K562 (cell line): ENCODE results near the gene HAUS5. TPM values are rescaled to one million over a fixed set of nuclear protein-coding genes. Genes with fewer than 3 reads are reported as not detected.
"Not testable (repeated sequence)": the region's sequence is repeated elsewhere in the genome, so short reads cannot be mapped to it uniquely, and the experiment has no call there.

Source experiments
- ATAC-seq: fragments of 200-7000 bp; cut with Tn5 transposase; 3 replicates; pipeline ENCODE4 v1.9.1; 2020; ENCODE audit warnings: moderate library complexity
- BruUV-seq: library from RNA; stranded (reverse); fragments of 400-500 nt; replicated peaks from 2 replicates; lab custom pipeline; 2021; lab: Mats Ljungman, UMichigan
- CTCF ChIA-PET: fragments of 300-600 bp; formaldehyde crosslinking; extraction: SDS; loops from one replicate; lab custom pipeline; 2021; ENCODE audit warnings: low intra/inter-chr PET ratio; lab: Yijun Ruan, JAX
- POLR2A ChIA-PET: fragments of 300-600, 350-650 bp; sonication (Branson Sonifier 250); formaldehyde crosslinking; extraction: SDS; loops from one replicate; lab custom pipeline; 2021; ENCODE audit warnings: antibody characterized with exemption, inconsistent platforms; lab: Yijun Ruan, JAX
- DNase-seq, 4 experiments: peaks; one replicate each; pipeline versions ENCODE4 v3.0.0 to v3.0.0-alpha.2; 2011 to 2018; ENCODE audit warnings: low spot score in 3 of 4, mixed read lengths in 3 of 4; ENCODE audit errors: extremely low read depth in 1 of 4
- FAIRE-seq: peaks from 2 replicates; lab custom pipeline; 2011; peaks lifted over from hg19 to GRCh38; lab: Jason Lieb, UNC
- H2AFZ ChIP-seq: 2 replicates; pipeline ENCODE4 v1.6.0; 2011; ENCODE audit warnings: low read depth, low read length, control low read depth, inconsistent platforms
- H3K27ac ChIP-seq: fragments of 200-600 bp; 3 replicates; pipeline ENCODE4 v1.8.0; 2011; ENCODE audit warnings: low read depth, mild to moderate bottlenecking, control low read depth, inconsistent platforms, low read length, moderate library complexity, mixed read lengths; ENCODE audit errors: extremely low read depth
- H3K27me3 ChIP-seq, 2 experiments: fragments of 300-600 bp in 1 of 2; 2 replicates in 1 of 2; 3 replicates in 1 of 2; pipeline versions ENCODE4 v1.6.0 to v1.8.0; 2011; ENCODE audit warnings: inconsistent platforms in 2 of 2, low read length in 2 of 2, mild to moderate bottlenecking in 1 of 2, mixed read lengths in 1 of 2, moderate library complexity in 1 of 2; ENCODE audit not compliant: control insufficient read depth in 2 of 2, insufficient read depth in 2 of 2
- H3K36me3 ChIP-seq: fragments of 300-600 bp; 3 replicates; pipeline ENCODE4 v1.8.0; 2011; ENCODE audit warnings: mild to moderate bottlenecking, low read length, inconsistent platforms; ENCODE audit not compliant: control insufficient read depth, insufficient read depth
- H3K4me1 ChIP-seq, 2 experiments: fragments of 200-600 bp in 1 of 2; replicated peaks in 1 of 2; 2 replicates in 1 of 2; 3 replicates in 1 of 2; pipeline versions ENCODE4 v1.5.1 to v1.8.0; 2011; ENCODE audit warnings: inconsistent platforms in 2 of 2, low read length in 2 of 2, mild to moderate bottlenecking in 1 of 2, mixed read lengths in 1 of 2, moderate library complexity in 1 of 2; ENCODE audit not compliant: control insufficient read depth in 2 of 2, insufficient read depth in 2 of 2
- H3K4me2 ChIP-seq: 2 replicates; pipeline ENCODE4 v1.6.1; 2011; ENCODE audit warnings: low read length, control low read depth, inconsistent platforms, mixed read lengths; ENCODE audit not compliant: insufficient read depth
- H3K4me3 ChIP-seq: fragments of 200-600 bp; sonication (generic), shearing (Covaris generic); 2 replicates; pipeline ENCODE4 v1.5.1; 2016; ENCODE audit warnings: control low read depth, inconsistent platforms
- H3K79me2 ChIP-seq: fragments of 200-600 bp; 3 replicates; pipeline ENCODE4 v1.8.0; 2011; ENCODE audit warnings: low read length, inconsistent platforms; ENCODE audit not compliant: control insufficient read depth, insufficient read depth
- H3K9ac ChIP-seq, 2 experiments: 2 replicates each; pipeline versions ENCODE4 v1.6.0 to v1.6.1; 2011; ENCODE audit warnings: low read depth in 2 of 2, low read length in 2 of 2, control low read depth in 1 of 2, inconsistent platforms in 1 of 2, mild to moderate bottlenecking in 1 of 2, mixed read lengths in 1 of 2; ENCODE audit not compliant: insufficient read depth in 1 of 2
- H3K9me1 ChIP-seq: one replicate; pipeline ENCODE4 v1.6.0; 2011; ENCODE audit warnings: inconsistent platforms, mild to moderate bottlenecking, low read length, moderate library complexity; ENCODE audit not compliant: control insufficient read depth, insufficient read depth
- H3K9me3 ChIP-seq: replicated peaks from 2 replicates; pipeline ENCODE4 v1.5.1; 2011; ENCODE audit warnings: low read depth, low read length, inconsistent platforms; ENCODE audit not compliant: control insufficient read depth, insufficient read depth
- H4K20me1 ChIP-seq: replicated peaks from 2 replicates; pipeline ENCODE4 v1.6.1; 2011; ENCODE audit warnings: low read length, inconsistent platforms, mixed read lengths; ENCODE audit not compliant: control insufficient read depth, insufficient read depth
- CUX1 ChIP-seq: fragments of 200-800 bp; sonication (Bioruptor generic); IDR thresholded peaks from 2 replicates; pipeline ENCODE4 v1.6.1; 2016; ENCODE audit warnings: missing genetic modification characterization, missing compliant biosample characterization
- ZNF121 ChIP-seq: sonication (generic); formaldehyde crosslinking; conservative IDR thresholded peaks from 2 replicates; pipeline ENCODE4 v1.8.0; 2022; ENCODE audit warnings: missing genetic modification reagents
- WGBS: fragments of 100-300 bp; shearing (Covaris generic); methylation state at CpG from one replicate; pipeline ENCODE4 v1.1.6; 2016; ENCODE audit warnings: low coverage, mixed read lengths; ENCODE audit not compliant: insufficient coverage; ENCODE audit errors: missing lambda C conversion rate; 5-methylcytosine and 5-hydroxymethylcytosine counted together
- in situ Hi-C: fragments of 300-500 bp; cut with MboI; formaldehyde crosslinking; loops from 4 replicates; pipeline ENCODE4 v1.15.0; 2018; ENCODE audit warnings: inconsistent platforms, mixed read lengths
- intact Hi-C: fragments of 100-400 bp; cut with micrococcal nuclease; formaldehyde crosslinking; loops from 2 replicates; pipeline ENCODE4 v1.14.2; 2022
- polyA plus RNA-seq, 8 experiments: library from polyadenylated mRNA; depleted of rRNA in 4 of 8; stranded (reverse) in 5 of 8; unstranded in 3 of 8; fragments of >200 nt; fragmentation: Nextera tagmentation in 2 of 8; fragmentation: Illumina TruSeq in 1 of 8; extraction: Ambion mirVana in 2 of 8; extraction: Trizol in 1 of 8; gene quantifications; 2 replicates each; pipeline versions ENCODE4 v1.2.1 to v1.2.3, GENCODE V29; 2011 to 2014; ENCODE audit warnings: inconsistent platforms in 1 of 8, missing spikeins in 1 of 8
- total RNA-seq, 7 experiments: library from RNA; depleted of rRNA in 6 of 7; stranded (reverse); fragments of >200 nt in 6 of 7; fragmentation: Illumina TruSeq in 2 of 7; extraction: Trizol in 2 of 7; gene quantifications; 2 replicates each; pipeline versions ENCODE4 v1.2.1 to v1.2.3, GENCODE V29; 2011 to 2021; ENCODE audit warnings: low replicate concordance in 1 of 7
- TF ChIP-seq, protein P1 (sequence below): IDR thresholded peaks from 2 replicates; pipeline ENCODE4 v1.6.1; 2016; ENCODE audit warnings: missing genetic modification characterization, missing compliant biosample characterization

HAUS5 gene
- total and polyA plus RNA-seq, 9 of the 15 experiments (the other 6 are each of a cell fraction or from before 2014, with no cell fraction given) = 3.5 to 41.3 (median 14.2) TPM

DNA sequence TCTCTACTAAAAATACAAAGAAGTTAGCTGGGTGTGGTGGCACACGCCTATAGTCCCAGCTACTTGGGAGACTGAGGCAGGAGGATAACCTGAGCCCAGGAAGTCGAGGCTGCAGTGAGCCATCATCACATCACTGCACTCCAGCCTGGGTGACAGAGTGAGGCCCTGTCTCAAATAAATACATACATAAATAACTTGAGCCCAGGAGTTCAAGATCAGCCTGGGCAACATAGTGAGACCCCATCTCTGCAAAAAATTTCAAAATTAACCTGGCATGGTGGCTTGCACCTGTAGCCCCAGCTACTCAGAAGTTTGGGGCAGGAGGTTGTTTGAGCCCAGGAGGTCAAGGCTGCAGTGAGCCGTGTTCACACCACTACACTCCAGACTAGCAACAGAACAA, 17.5 kb upstream of the HAUS5 start:
- H3K4me3 ChIP-seq, CTCF ChIA-PET, POLR2A ChIA-PET, FAIRE-seq, H3K4me2 ChIP-seq, H3K9me1 ChIP-seq, H3K27ac ChIP-seq, H3K9me3 ChIP-seq, H3K79me2 ChIP-seq, BruUV-seq, H3K4me1 ChIP-seq, H4K20me1 ChIP-seq, intact Hi-C loops, DNase-seq, H3K36me3 ChIP-seq, H3K9ac ChIP-seq, H3K27me3 ChIP-seq, H2AFZ ChIP-seq, in situ Hi-C loops, ATAC-seq: not testable (repeated sequence)
- 0 out of 2 replicates have a peak, but pooled peaks have one; percentile 22 for TF ChIP-seq ZNF121
- 8% methylated on average over 3 of the region's 3 CpGs for WGBS

- peaks cover 7 to 11% of the 10 kb centered on the region in 2 experiments; a peak in 4 of 5 replicates for H3K27me3 ChIP-seq
- BruUV-seq = no TSS peak
- in situ Hi-C loops (no loop called here), intact Hi-C loops (no loop called here)
- FAIRE-seq = no peak
- WGBS = no CpG with 5 or more reads among the region's 1 CpG
- no peaks in the 10 kb centered on the region for H4K20me1 ChIP-seq
- ChIA-PET POLR2A (no interaction called here), CTCF (no interaction called here)
- H3K4me2 ChIP-seq = no peak overlapping the region
- H3K9ac ChIP-seq = no peak overlapping the region
- 0 out of 2 replicates have a peak overlapping the region, but pooled peaks have one; percentile 56 for H2AFZ ChIP-seq
- no peaks in the 10 kb centered on the region for H3K9me1 ChIP-seq
- H3K36me3 ChIP-seq = no peaks in the 10 kb centered on the region
- no peak overlapping the region for H3K27ac ChIP-seq
- DNase-seq = no peak
- TF ChIP-seq, protein P1, sequence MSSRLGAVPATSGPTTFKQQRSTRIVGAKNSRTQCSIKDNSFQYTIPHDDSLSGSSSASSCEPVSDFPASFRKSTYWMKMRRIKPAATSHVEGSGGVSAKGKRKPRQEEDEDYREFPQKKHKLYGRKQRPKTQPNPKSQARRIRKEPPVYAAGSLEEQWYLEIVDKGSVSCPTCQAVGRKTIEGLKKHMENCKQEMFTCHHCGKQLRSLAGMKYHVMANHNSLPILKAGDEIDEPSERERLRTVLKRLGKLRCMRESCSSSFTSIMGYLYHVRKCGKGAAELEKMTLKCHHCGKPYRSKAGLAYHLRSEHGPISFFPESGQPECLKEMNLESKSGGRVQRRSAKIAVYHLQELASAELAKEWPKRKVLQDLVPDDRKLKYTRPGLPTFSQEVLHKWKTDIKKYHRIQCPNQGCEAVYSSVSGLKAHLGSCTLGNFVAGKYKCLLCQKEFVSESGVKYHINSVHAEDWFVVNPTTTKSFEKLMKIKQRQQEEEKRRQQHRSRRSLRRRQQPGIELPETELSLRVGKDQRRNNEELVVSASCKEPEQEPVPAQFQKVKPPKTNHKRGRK (tag) = peak; percentile 70
- no peak for TF ChIP-seq CUX1 (CRISPR knock-in tag)
- no peak for ATAC-seq
- no peaks in the 10 kb centered on the region; a peak in 1 of 5 replicates for H3K4me1 ChIP-seq
- no peaks in the 10 kb centered on the region for H3K9me3 ChIP-seq
- H3K4me3 ChIP-seq = no peak overlapping the region
- H3K79me2 ChIP-seq = no peaks in the 10 kb centered on the region
Measured at GRCh38 chr19:35595928-35596327, 16.6 kb upstream of the HAUS5 start.
